ENCODE data around the gene CPNE6.

- TF ChIP-seq YY1 (IDR thresholded peaks at IDR 0.05; ENCODE audit: insufficient read depth, insufficient read length) (no peak), ZNF274 (IDR thresholded peaks at IDR 0.05; ENCODE audit: low read depth, low read length) (no peak)
Observed at GRCh38 chr14:24113379-24113800, 42.0 kb downstream of the CPNE6 start.

All from NT2/D1 (cell line).